ENCODE data around the gene EEF1AKMT2. TPM values are rescaled to one million over a fixed set of nuclear protein-coding genes. Genes with fewer than 3 reads are reported as not detected.
"Not testable (repeated sequence)": the region's sequence is repeated elsewhere in the genome, so short reads cannot be mapped to it uniquely, and the experiment has no call there.

The EEF1AKMT2 gene
- total RNA-seq, 4 donors from 2014 or later, result 10.0 to 18.4 (median 13.2) TPM

- Histone ChIP-seq H3K27me3 (no peaks in the 10 kb centered on the region), H3K9me3 (no peaks in the 10 kb centered on the region), H3K4me1 (peaks cover 0 to 16% (median 6%) of the 10 kb centered on the region in 4 donors), H3K36me3 (peaks cover 0 to 14% (median 0%) of the 10 kb centered on the region in 3 donors), H3K27ac (no peak overlapping the region), H3K4me3 (no peak overlapping the region)
- 94 to 95% methylated on average over 11 of the region's 11 CpGs for WGBS, 2 donors
- TF ChIP-seq EP300 (IDR thresholded peaks at IDR 0.05), result no peak
- no peak for TF ChIP-seq POLR2A (IDR thresholded peaks at IDR 0.05)
- TF ChIP-seq CTCF (IDR thresholded peaks at IDR 0.05), result no peak
- no peak for DNase-seq (ENCODE audit: low spot score in 2 of 2)
Measured at GRCh38 chr10:124792998-124793352, 1.3 kb upstream of the EEF1AKMT2 start.

DNA sequence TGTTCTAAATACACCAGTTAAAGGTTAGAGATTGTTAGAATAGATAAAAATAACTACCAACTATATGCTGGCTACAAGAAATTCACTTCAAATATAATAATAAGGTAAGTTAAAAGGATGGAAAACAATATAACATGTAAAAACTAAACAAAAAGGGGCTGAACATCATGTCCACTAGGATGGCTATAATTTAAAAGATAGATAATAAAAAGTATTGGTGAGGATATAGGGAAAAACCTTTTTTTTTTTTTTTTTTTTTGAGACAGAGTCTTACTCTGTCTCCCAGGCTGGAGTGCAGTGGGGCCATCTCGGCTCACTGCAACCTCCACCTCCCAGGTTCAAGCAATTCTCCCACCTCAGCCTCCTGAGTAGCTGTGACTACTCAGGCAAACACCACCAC is 8.8 kb downstream of the EEF1AKMT2 start:
- H3K4me3 ChIP-seq; H3K9me3 ChIP-seq; H3K27me3 ChIP-seq; H3K27ac ChIP-seq; DNase-seq (ENCODE audit: low spot score in 2 of 2); H3K4me1 ChIP-seq: not testable (repeated sequence)
- H3K36me3 ChIP-seq, result peaks cover 0 to 61% (median 0%) of the 10 kb centered on the region in 3 donors
- WGBS, 2 donors, result 100% methylated on average over 1 of the region's 1 CpG

GRCh38 chr10:124768791-124769190 is 22.9 kb downstream of the EEF1AKMT2 start:
- no peak overlapping the region for H3K27ac ChIP-seq
- no peak for TF ChIP-seq CTCF (IDR thresholded peaks at IDR 0.05)
- 95 to 97% methylated on average over 2 of the region's 2 CpGs for WGBS, 2 donors
- no peaks in the 10 kb centered on the region for H3K27me3 ChIP-seq
- peaks cover 0 to 69% (median 0%) of the 10 kb centered on the region in 3 donors for H3K36me3 ChIP-seq
- H3K9me3 ChIP-seq, result peaks cover 0 to 4% (median 0%) of the 10 kb centered on the region in 4 donors
- no peaks in the 10 kb centered on the region for H3K4me1 ChIP-seq
- DNase-seq (ENCODE audit: low spot score in 2 of 2), result no peak
- no peak overlapping the region for H3K4me3 ChIP-seq

DNA sequence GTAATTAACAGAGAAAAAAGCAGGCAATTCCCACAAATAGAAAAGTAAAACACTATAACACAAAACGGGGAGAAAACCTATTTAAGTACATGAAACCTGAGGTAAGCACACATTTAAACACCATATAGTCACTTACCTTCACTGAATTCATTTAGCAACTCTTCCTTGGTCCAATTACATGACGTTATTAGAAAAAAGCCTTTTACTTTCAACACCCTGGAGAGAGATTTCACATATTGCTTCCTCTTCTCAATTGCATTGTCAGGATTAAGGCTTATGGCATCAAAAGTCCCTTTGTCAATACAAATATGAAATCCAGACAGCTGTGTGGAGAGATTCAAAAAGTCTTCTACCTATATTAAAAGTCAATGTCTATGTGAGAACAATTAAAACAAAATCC is 26.4 kb downstream of the EEF1AKMT2 start:
- no peak for DNase-seq (ENCODE audit: low spot score in 2 of 2)
- Histone ChIP-seq H3K4me1 (no peaks in the 10 kb centered on the region), H3K9me3 (no peaks in the 10 kb centered on the region), H3K4me3 (no peak overlapping the region), H3K27me3 (no peaks in the 10 kb centered on the region), H3K36me3 (peaks cover 0 to 58% (median 0%) of the 10 kb centered on the region in 3 donors), H3K27ac (no peak overlapping the region)
- no peak for TF ChIP-seq EP300 (IDR thresholded peaks at IDR 0.05)
- no peak for TF ChIP-seq POLR2A (IDR thresholded peaks at IDR 0.05)
- no peak for TF ChIP-seq CTCF (IDR thresholded peaks at IDR 0.05)
- WGBS, 2 donors, result 76 to 81% methylated on average over 2 of the region's 2 CpGs

DNA sequence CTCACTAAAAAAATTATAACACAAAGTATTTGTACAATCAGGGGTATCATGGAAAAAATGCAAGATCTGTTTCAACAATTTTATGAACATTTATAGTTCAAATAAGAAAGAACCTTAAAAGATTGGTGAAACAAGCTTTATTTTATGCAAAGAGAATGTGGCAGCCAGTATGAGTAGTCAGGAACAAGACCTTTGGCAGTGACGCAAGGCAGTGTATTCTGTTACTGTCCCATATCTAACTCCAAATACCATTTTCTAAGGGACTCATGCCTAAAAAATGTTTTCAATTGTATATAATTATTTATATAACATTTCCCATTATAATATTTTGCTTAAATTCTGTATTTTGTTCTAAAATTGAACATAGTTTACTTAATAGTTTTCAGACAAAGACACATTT is 28.4 kb downstream of the EEF1AKMT2 start:
- DNase-seq (ENCODE audit: low spot score in 2 of 2), result no peak
- Histone ChIP-seq H3K27ac (no peak overlapping the region), H3K36me3 (peaks cover 0 to 58% (median 0%) of the 10 kb centered on the region in 3 donors), H3K9me3 (no peaks in the 10 kb centered on the region), H3K4me1 (no peaks in the 10 kb centered on the region), H3K4me3 (no peak overlapping the region), H3K27me3 (no peaks in the 10 kb centered on the region)
- TF ChIP-seq POLR2A (IDR thresholded peaks at IDR 0.05) (no peak), CTCF (IDR thresholded peaks at IDR 0.05) (no peak), EP300 (IDR thresholded peaks at IDR 0.05) (no peak)
- 91 to 94% methylated on average over 1 of the region's 1 CpG for WGBS, 2 donors

DNA sequence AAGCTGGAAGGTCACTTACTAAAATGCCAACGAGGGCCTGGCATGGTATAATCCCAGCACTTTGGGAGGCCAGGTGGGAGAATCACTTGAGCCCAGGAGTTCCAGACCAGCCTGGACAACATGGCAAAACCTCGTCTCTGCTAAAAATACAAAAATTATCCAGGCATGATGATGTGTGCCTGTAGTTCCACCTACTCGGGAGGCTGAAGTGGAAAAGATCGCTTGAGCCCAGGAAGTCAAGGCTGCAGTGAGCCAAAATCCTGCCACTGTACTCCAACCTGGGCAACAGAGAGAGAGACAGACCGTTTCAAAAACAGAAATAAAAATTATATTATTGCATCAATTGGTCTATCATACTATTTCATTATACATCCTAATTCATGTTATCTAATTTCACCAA is 29.4 kb downstream of the EEF1AKMT2 start:
- no peaks in the 10 kb centered on the region for H3K27me3 ChIP-seq
- H3K4me3 ChIP-seq, result no peak overlapping the region
- H3K36me3 ChIP-seq, result peaks cover 0 to 50% (median 0%) of the 10 kb centered on the region in 3 donors
- no peaks in the 10 kb centered on the region for H3K9me3 ChIP-seq
- H3K27ac ChIP-seq, result no peak overlapping the region
- no peak for TF ChIP-seq POLR2A (IDR thresholded peaks at IDR 0.05)
- no peak for TF ChIP-seq CTCF (IDR thresholded peaks at IDR 0.05)
- TF ChIP-seq EP300 (IDR thresholded peaks at IDR 0.05), result no peak
- peaks cover 0 to 9% (median 2%) of the 10 kb centered on the region in 4 donors for H3K4me1 ChIP-seq
- 86 to 89% methylated on average over 5 of the region's 5 CpGs for WGBS, 2 donors
- no peak for DNase-seq (ENCODE audit: low spot score in 2 of 2)
